KG1 (cell line): Measurements from ENCODE around the gene LMO1.

Source experiments
- DNase-seq: peaks from one replicate; lab custom pipeline; 2025; lab: John Stamatoyannopoulos, UW

The LMO1 gene

GRCh38 chr11:8288166-8288772, 24.6 kb upstream of the LMO1 start:
- no peak for DNase-seq

GRCh38 chr11:8287703-8288102, 24.0 kb upstream of the LMO1 start:
- no peak for DNase-seq

- DNase-seq, result no peak
Observed at GRCh38 chr11:8287297-8287696, 23.6 kb upstream of the LMO1 start.

DNA sequence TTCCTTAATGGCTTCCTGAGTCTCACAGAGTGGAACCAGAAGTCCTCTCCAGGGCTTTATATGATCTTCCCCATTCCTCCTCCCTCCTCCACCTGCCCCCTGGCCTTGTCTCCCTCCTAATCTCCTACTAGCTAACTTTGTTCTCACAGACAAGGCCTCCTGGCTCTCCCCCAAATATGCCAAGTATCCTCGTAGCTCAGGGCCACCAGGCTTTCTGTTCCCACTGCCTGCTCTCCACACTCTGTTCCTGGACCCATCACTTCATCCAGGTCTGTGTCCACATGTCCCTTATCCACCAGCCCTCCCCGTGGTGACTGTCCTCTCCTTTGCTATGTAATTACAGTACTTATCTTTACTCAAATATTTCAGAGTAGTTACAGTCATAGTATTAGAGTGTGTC, 23.2 kb upstream of the LMO1 start:
- DNase-seq, result no peak

GRCh38 chr11:8285796-8286195, 22.1 kb upstream of the LMO1 start:
- DNase-seq, result no peak

GRCh38 chr11:8285228-8285627, 21.6 kb upstream of the LMO1 start:
- no peak for DNase-seq

- DNase-seq, result no peak
Observed at GRCh38 chr11:8283465-8284230, 20.0 kb upstream of the LMO1 start.

DNA sequence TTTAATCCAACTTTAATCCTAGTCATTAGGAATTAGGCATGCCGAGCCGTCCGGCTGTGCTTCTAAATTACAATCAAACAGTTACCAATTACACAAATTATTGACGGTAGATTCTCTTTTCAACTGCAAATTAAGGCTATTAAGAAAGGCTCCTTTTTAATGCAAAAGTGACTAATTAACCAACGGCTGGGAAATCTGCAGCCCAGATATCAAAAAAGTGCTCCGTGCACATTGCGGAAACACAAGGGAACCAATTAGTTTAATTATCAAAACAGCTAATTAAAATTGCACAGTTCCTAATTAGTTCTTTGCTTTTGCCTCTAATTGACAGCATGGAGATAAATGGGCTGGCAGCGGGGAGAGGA, 19.4 kb upstream of the LMO1 start:
- no peak for DNase-seq

DNA sequence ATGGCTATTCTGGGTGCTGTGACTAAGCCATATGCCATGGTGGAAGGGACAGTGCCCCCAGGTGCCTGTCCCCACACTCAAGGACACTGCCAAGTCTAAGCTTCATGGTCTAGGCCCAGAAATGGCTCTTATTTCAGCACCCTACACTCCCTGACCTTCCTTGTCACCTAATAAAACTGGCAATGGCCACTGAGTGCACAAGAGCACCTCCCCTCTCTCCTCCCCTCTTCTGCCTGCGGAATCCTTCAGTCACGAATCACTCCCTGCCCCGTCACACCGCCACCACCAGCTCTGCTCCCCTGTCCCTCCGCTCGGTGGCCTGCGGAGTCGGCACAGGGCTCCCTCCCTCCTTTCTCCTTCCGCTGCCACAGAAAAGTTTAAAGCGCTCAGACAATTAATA, 19.0 kb upstream of the LMO1 start:
- no peak for DNase-seq

DNA sequence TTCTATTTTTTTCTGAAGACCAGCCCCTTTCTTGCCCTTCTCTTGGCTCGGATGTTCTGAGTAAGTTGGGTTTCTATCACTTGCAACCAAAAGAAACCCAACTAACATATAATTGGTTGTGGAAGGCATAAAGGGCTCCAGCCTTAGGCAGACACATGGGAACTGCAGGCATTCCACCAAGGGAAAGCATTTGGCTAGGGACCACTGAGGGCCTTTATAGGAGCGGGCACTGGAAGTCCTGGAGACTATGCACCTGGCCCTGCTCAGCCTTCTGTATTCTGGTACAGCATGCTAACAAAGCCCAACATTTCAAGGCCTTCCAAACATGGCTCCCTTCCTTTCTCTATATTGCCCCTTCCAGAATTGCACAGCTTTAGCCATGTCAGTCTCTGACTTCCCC, 17.6 kb upstream of the LMO1 start:
- DNase-seq, result no peak

- no peak for DNase-seq
Observed at GRCh38 chr11:8277691-8278090, 14.0 kb upstream of the LMO1 start.

- no peak for DNase-seq
Observed at GRCh38 chr11:8276528-8276927, 12.8 kb upstream of the LMO1 start.

DNA sequence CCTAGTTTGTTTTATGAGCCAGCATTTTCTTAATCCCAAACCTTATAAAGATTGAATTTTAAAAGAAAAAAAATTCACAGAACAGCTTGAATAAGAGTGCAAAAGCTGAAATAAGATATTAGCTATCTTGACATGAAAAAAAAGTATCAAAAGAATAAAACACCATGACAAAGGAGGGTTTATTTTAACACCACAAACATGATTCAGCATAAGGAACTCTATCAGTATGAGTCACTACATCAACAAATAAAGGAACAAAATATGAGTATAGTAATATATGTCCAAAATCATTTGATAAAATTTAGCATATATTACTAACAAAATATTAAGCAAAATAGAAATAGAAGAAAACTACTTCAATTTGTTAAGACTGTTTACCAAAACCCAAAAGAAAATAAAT, 9.6 kb upstream of the LMO1 start:
- DNase-seq, result no peak

- DNase-seq, result no peak
Observed at GRCh38 chr11:8271106-8271886, 7.6 kb upstream of the LMO1 start.

- DNase-seq, result no peak
Observed at GRCh38 chr11:8269636-8270035, 6.0 kb upstream of the LMO1 start.

DNA sequence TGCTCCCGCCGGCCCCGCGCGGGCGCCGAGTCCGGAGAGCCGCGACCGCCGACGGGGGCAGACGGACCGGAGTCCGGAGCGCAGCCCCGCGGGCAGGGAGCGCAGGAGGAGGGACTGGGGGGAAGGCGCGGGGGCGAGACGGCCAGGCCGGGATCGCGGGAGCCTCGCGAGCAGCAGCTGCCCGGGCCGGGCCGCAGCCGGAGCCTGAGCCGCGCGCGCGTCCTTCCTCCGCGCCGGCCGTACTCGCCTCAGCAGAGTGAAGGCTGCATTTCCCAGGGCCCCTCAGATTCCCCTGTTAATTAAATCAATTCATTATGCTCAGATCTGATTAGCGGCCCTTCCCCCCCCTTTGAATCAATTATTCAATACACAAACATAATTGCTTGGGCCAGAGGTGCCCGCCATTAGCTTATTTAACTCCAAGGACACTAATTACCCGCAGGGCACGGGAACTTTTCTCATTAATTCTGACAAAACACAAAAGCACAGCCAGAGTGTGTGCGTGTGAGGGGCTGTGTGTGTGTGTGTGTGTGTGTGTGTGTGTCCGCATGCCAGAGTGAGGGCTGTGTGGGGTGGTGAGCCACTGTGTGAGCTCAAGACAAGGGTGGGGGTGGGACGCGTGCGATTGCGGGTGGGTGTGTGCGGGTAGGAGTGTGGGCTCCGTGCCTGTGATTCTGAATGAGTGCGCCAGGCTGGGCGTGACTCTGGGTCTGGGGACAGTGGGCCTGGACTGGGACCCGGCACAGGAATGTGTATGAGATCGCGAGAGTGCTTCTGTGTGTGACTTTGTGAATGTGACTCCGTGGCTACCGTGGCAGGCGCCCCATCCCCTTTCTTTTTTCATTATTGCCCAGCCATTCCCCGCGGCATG, 5.1 kb upstream of the LMO1 start:
- DNase-seq, result no peak

- DNase-seq, result no peak
Observed at GRCh38 chr11:8267831-8268529, 4.3 kb upstream of the LMO1 start.

- DNase-seq, result no peak
Observed at GRCh38 chr11:8267280-8267679, 3.6 kb upstream of the LMO1 start.

DNA sequence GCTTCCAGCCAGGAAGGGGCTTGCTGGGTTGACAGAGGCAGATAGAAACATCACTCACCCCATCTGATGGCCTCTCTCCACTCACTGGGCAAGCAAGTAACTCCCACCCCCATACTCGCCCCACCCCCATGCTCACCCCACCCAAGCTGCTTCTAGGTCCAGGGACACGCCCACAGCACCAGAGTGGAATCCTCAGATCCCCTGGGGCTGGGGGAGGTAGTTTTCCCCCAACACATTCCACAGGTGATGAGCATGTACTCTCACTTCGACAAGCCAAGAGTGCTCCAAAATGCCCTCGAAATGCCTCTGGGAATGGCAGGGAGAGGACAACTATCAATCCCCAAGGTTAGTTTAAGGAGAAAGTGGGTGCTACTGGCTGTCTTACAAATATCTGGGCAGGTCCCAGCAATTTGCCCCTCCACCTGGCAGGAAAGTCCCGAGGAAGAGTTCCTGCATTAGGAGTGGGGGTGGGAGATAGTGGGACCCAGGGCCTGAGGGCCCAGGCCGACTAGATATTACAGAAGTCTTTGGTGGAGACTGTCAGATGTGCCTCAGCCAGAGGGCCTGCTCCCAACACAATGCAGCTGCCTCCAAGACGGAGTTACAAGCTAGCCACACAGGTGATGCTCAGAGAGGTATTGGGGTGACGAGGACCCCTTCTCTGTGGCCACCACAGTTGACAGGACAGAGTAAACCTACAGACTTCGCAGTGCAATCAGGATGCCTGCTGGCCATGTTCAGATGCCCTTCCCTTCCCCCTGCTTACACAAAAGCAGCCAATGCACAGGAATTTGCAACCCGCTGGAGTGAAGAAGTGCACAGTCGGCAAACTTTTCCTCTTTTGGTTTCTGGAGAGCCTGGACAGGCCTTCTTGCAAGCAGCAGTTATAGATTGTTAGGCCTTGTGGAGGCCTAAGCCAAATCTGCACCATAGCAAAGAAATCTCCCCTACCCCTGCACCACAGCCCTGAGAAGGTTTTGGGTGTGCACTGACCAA, 2.9 kb upstream of the LMO1 start:
- no peak for DNase-seq

GRCh38 chr11:8265681-8266241, 2.1 kb upstream of the LMO1 start:
- DNase-seq, result no peak
